Parathyroid adenoma (tissue), 2 donors: ENCODE data around the gene ARHGAP24.
"Not testable (repeated sequence)": the region's sequence is repeated elsewhere in the genome, so short reads cannot be mapped to it uniquely, and the experiment has no call there.

Source experiments
- H2AFZ ChIP-seq: fragments of 300-600 bp; sonication (generic); one replicate; pipeline ENCODE4 v1.7.0; 2017; ENCODE audit warnings: antibody characterized with exemption, mild to moderate bottlenecking
- H3K27ac ChIP-seq: fragments of 300-600 bp; sonication (generic); one replicate; pipeline ENCODE4 v1.7.0; 2017
- H3K27me3 ChIP-seq: fragments of 300-600 bp; sonication (generic); one replicate; pipeline ENCODE4 v1.7.0; 2017; ENCODE audit warnings: low read length; ENCODE audit not compliant: control insufficient read depth, insufficient read depth
- H3K36me3 ChIP-seq: fragments of 300-600 bp; sonication (generic); one replicate; pipeline ENCODE4 v1.7.0; 2017; ENCODE audit warnings: low read length; ENCODE audit not compliant: control insufficient read depth, insufficient read depth
- H3K4me1 ChIP-seq: fragments of 300-600 bp; sonication (generic); one replicate; pipeline ENCODE4 v1.7.0; 2017; ENCODE audit warnings: control low read depth
- H3K4me2 ChIP-seq: fragments of 300-600 bp; sonication (generic); one replicate; pipeline ENCODE4 v1.7.0; 2017; ENCODE audit warnings: low read length
- H3K4me3 ChIP-seq: fragments of 300-600 bp; sonication (generic); one replicate; pipeline ENCODE4 v1.7.0; 2017; ENCODE audit warnings: low read depth, low read length
- H3K79me2 ChIP-seq: fragments of 300-600 bp; sonication (generic); one replicate; pipeline ENCODE4 v1.7.0; 2017; ENCODE audit warnings: control low read depth
- H3K9ac ChIP-seq: fragments of 300-600 bp; sonication (generic); one replicate; pipeline ENCODE4 v1.7.0; 2017; ENCODE audit warnings: mild to moderate bottlenecking
- H3K9me3 ChIP-seq: fragments of 300-600 bp; sonication (generic); one replicate; pipeline ENCODE4 v1.7.0; 2017; ENCODE audit warnings: low read length; ENCODE audit not compliant: control insufficient read depth
- TF ChIP-seq, protein P1 (sequence below): fragments of 300-600 bp; sonication (generic); IDR thresholded peaks from one replicate; pipeline ENCODE4 v1.7.0; 2017; ENCODE audit warnings: antibody characterized with exemption, mild to moderate bottlenecking
- donor health status: primary hyperparathyroidism.

The ARHGAP24 gene

DNA sequence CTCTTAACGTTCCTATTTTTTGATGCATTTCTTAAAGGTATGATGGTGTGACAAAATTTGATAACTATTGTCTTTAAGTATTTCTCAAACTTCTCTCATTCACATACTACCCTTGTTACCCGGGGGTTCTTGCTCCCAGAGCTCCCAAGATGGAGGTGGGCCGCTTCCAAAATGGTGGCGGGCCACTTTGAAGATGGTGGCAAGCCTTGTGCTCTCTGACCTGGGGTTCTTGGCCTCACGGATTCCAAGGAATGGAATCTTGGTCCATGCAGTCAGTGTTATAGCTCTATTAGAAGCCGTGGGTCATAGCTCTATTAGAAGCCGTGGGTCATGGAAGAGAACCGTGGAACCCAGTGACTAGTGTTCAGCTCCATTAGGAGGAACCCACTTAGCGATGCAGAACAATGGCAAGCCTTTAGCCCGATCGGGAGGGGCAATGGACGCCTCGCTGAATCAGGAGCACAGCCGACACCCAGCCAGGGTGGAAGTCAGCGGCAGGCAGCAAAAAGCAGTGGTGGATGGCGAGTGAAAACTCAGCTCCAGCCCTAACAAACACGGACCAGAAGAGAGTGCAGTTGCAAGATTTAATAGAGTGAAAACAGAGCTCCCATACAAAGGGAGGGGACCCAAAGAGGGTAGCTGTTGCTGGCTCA is 481.5 kb downstream of the ARHGAP24 start:
- no peaks in the 10 kb centered on the region for H3K9me3 ChIP-seq
- H3K4me2 ChIP-seq = no peak overlapping the region
- no peak overlapping the region for H3K4me3 ChIP-seq
- no peak overlapping the region for H3K27ac ChIP-seq
- no peak overlapping the region for H3K9ac ChIP-seq
- no peak overlapping the region for H2AFZ ChIP-seq
- H3K79me2 ChIP-seq = no peaks in the 10 kb centered on the region
- H3K27me3 ChIP-seq = no peaks in the 10 kb centered on the region
- no peaks in the 10 kb centered on the region for H3K36me3 ChIP-seq
- TF ChIP-seq, protein P1, sequence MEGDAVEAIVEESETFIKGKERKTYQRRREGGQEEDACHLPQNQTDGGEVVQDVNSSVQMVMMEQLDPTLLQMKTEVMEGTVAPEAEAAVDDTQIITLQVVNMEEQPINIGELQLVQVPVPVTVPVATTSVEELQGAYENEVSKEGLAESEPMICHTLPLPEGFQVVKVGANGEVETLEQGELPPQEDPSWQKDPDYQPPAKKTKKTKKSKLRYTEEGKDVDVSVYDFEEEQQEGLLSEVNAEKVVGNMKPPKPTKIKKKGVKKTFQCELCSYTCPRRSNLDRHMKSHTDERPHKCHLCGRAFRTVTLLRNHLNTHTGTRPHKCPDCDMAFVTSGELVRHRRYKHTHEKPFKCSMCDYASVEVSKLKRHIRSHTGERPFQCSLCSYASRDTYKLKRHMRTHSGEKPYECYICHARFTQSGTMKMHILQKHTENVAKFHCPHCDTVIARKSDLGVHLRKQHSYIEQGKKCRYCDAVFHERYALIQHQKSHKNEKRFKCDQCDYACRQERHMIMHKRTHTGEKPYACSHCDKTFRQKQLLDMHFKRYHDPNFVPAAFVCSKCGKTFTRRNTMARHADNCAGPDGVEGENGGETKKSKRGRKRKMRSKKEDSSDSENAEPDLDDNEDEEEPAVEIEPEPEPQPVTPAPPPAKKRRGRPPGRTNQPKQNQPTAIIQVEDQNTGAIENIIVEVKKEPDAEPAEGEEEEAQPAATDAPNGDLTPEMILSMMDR = no peak
- peaks cover 4% of the 10 kb centered on the region for H3K4me1 ChIP-seq

DNA sequence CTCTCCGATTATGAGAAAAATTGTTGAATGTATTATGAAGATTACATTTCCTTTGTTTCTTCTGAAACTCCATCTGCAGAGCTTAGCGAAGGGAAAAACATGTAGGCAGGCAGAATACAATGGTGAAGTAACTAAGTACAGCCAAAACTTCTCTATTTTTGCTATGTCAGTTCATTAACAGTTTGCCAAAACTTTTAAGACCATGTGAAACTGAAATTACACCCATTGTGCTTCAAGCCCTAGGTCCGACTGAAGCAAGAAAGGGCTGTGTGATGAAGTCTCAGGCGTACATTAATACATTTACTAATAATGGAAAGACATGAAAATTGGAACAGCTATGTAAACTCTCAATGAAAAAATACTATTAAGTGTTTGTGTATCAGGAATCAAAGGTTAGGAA is 486.9 kb downstream of the ARHGAP24 start:
- H3K4me3 ChIP-seq = no peak overlapping the region

GRCh38 chr4:85963231-85963630 is 488.3 kb downstream of the ARHGAP24 start:
- H3K9ac ChIP-seq = no peak overlapping the region
- no peak overlapping the region for H3K27ac ChIP-seq
- H3K9me3 ChIP-seq = no peaks in the 10 kb centered on the region
- H3K27me3 ChIP-seq = no peaks in the 10 kb centered on the region
- H3K79me2 ChIP-seq = no peaks in the 10 kb centered on the region
- TF ChIP-seq, protein P1 = no peak
- H3K4me3 ChIP-seq = no peak overlapping the region
- no peak overlapping the region for H2AFZ ChIP-seq
- H3K4me1 ChIP-seq = no peaks in the 10 kb centered on the region
- no peak overlapping the region for H3K4me2 ChIP-seq
- H3K36me3 ChIP-seq = no peaks in the 10 kb centered on the region

More for the DNA sequence above, 486.9 kb downstream of the ARHGAP24 start:
- no peaks in the 10 kb centered on the region for H3K4me1 ChIP-seq
- no peaks in the 10 kb centered on the region for H3K79me2 ChIP-seq
- no peak overlapping the region for H3K27ac ChIP-seq
- H3K4me2 ChIP-seq = no peak overlapping the region
- no peak overlapping the region for H3K9ac ChIP-seq
- H3K9me3 ChIP-seq = no peaks in the 10 kb centered on the region
- H3K36me3 ChIP-seq = no peaks in the 10 kb centered on the region
- no peak overlapping the region for H2AFZ ChIP-seq
- TF ChIP-seq, protein P1 = no peak
- H3K27me3 ChIP-seq = no peaks in the 10 kb centered on the region

DNA sequence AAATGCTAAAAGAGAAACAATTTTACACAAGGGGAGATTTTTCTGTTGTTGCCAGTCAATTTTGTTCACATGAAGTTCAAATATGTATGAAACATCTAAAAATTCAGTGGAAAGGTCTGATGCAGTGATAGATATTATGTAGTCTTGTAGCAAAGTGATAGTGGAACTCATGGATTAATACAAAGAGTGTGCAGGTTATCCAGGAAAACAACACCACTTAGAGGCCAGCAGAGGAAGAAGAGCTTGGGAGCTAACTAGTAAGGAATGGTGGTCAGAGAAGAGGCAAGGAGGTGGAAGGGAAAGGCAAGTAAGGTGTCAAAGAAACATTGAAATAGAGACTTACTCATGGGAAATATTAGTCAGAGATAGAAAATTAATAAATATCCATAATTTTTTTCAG is 489.3 kb downstream of the ARHGAP24 start:
- H3K4me3 ChIP-seq = no peak overlapping the region
- TF ChIP-seq, protein P1 = no peak
- H3K27me3 ChIP-seq = no peaks in the 10 kb centered on the region
- H3K36me3 ChIP-seq = no peaks in the 10 kb centered on the region
- peak overlapping the region; percentile 17 for H2AFZ ChIP-seq
- H3K27ac ChIP-seq = no peak overlapping the region
- no peak overlapping the region for H3K9ac ChIP-seq
- H3K4me1 ChIP-seq = no peaks in the 10 kb centered on the region
- H3K9me3 ChIP-seq = no peaks in the 10 kb centered on the region
- H3K79me2 ChIP-seq = no peaks in the 10 kb centered on the region
- no peak overlapping the region for H3K4me2 ChIP-seq

DNA sequence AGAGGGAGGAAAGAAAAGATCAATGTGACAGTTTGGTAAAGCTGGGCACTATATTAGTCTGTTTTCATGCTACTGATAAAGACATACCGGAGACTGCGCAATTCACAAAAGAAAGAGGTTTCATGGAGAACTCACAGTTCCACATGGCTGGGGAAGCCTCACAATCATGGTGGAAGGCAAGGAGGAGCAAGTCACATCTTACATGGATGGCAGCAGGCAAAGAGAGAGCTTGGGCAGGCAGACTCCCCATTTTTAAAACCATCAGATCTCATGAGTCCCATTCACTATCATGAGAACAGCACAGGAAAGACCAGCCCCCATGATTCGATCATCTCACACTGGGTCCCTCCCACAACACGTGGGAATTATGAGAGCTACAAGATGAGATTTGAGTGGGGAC is 490.1 kb downstream of the ARHGAP24 start:
- not testable (repeated sequence) for H3K27ac ChIP-seq, H3K4me1 ChIP-seq, H2AFZ ChIP-seq, H3K27me3 ChIP-seq, H3K4me2 ChIP-seq, H3K79me2 ChIP-seq, H3K4me3 ChIP-seq, H3K36me3 ChIP-seq, H3K9ac ChIP-seq, H3K9me3 ChIP-seq
